Kidney epithelial cell (primary cell): Measurements from ENCODE around the gene C1QTNF3. TPM values are rescaled to one million over a fixed set of nuclear protein-coding genes. Genes with fewer than 3 reads are reported as not detected.

Experiments
- DNase-seq: peaks from one replicate; pipeline ENCODE4 v3.0.0-alpha.2; 2010; ENCODE audit warnings: low read depth
- H3K27me3 ChIP-seq: 2 replicates; pipeline ENCODE4 v1.6.0; 2011; ENCODE audit warnings: low read length; ENCODE audit not compliant: control insufficient read depth, insufficient read depth
- H3K36me3 ChIP-seq: 2 replicates; pipeline ENCODE4 v1.5.1; 2011; ENCODE audit warnings: low read length; ENCODE audit not compliant: control insufficient read depth, insufficient read depth
- H3K4me3 ChIP-seq: 2 replicates; pipeline ENCODE4 v1.5.1; 2011; ENCODE audit warnings: low read depth, mild to moderate bottlenecking, control low read depth, low read length
- CTCF ChIP-seq: IDR thresholded peaks from 2 replicates; pipeline ENCODE4 v1.5.1; 2011; ENCODE audit warnings: mild to moderate bottlenecking, moderate library complexity, low read length, control low read depth, inconsistent platforms; ENCODE audit not compliant: insufficient read depth, poor library complexity, severe bottlenecking
- total RNA-seq: library from RNA; depleted of rRNA; stranded (reverse); fragments of >200 nt; gene quantifications from 2 replicates; pipeline ENCODE4 v1.2.3, GENCODE V29; 2015

The C1QTNF3 gene
- total RNA-seq, 1 donor from 2014 or later, result 1.1 TPM

DNA sequence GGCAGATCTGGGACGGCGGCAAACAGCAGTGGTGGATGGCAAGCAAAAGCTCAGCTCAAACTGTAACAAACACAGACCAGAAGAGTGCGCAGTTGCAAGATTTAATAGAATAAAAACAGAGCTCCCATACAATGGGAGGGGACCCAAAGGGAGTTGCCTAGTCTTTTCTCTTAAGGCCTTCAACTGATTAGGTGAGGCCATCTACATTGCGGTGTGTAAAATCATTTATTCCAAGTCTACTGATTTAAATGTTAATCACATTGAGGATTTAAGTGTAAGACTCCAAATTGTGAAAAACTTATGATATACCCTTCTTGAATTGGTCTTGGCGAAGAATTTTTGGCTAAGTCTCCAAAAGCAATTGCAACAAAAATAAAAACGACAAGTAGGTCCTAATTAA lies 21.6 kb upstream of the C1QTNF3 start:
- H3K4me3 ChIP-seq, result no peak overlapping the region
- DNase-seq, result no peak
- no peaks in the 10 kb centered on the region for H3K36me3 ChIP-seq
- no peaks in the 10 kb centered on the region for H3K27me3 ChIP-seq
- TF ChIP-seq CTCF, result no peak

DNA sequence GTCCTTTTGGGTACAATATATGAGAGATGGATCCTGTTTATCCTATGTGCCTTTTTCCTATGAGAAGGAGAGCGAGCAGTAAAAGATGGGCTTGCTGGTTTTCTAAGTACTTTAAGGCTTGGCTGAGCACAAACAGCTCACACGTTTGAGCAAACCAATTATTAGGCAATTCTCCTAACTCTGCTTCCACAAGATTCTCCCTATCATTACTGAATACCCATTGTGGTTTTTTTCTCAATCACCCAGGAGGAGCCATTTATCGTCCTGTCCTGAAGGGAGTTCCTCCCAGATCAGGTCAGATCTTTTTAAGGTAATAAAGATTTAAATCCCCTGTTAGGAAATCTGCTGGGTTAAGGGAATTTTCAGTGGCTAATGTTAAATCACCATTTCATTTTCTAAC lies 19.4 kb upstream of the C1QTNF3 start:
- H3K36me3 ChIP-seq, result no peaks in the 10 kb centered on the region
- H3K4me3 ChIP-seq, result no peak overlapping the region
- TF ChIP-seq CTCF, result no peak
- H3K27me3 ChIP-seq, result no peaks in the 10 kb centered on the region
- DNase-seq, result no peak

- H3K27me3 ChIP-seq, result no peaks in the 10 kb centered on the region
- H3K4me3 ChIP-seq, result no peak overlapping the region
- no peaks in the 10 kb centered on the region for H3K36me3 ChIP-seq
- no peak for TF ChIP-seq CTCF
- DNase-seq, result no peak
These were observed 19.0 kb upstream of the C1QTNF3 start for GRCh38 chr5:34061993-34062392.

DNA sequence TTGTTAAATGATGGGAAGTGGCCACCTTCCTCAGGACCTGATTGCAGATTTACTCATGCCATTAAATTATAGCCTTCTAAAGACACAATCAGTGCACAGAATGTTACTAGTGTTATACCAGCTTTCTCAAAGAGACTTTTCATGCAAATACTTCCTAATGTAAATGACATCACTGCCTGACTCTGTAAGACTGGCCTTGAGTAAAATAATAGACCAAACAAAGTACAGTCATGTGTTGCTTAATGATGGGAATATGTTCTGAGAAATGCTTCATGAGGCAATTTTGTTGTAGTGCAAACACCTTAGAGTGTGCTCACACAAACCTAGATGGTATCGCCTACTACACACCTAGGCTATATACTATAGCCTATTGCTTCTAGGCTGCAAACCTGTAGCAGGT lies 17.0 kb upstream of the C1QTNF3 start:
- DNase-seq, result no peak
- Histone ChIP-seq H3K36me3 (no peaks in the 10 kb centered on the region), H3K27me3 (no peaks in the 10 kb centered on the region), H3K4me3 (no peak overlapping the region)
- no peak for TF ChIP-seq CTCF

DNA sequence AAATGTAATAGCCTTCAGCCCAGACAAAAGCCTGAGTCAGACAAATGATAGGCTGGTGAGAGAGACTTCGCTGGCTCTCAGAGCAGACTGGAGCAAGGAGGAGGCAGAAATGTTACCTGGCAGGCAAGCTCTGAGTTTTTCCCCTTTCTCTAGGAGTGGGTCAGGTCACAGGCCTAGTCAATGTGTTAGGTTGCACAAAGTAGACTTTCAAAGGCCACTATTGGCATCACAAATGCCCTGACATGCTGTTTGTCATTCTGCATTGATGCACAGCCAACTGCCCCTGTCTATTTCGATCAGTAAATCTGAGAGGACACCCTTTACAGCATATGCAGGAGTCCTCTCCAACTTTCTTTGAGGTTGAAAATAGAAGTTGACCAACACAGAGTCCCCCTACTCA lies 15.5 kb upstream of the C1QTNF3 start:
- no peaks in the 10 kb centered on the region for H3K27me3 ChIP-seq

More for the DNA sequence above, 15.5 kb upstream of the C1QTNF3 start:
- TF ChIP-seq CTCF, result no peak
- no peak for DNase-seq
- H3K4me3 ChIP-seq, result no peak overlapping the region
- no peaks in the 10 kb centered on the region for H3K36me3 ChIP-seq
